RWPE2 (cell line): ENCODE data around the gene TAOK3.

Experiments
- ATAC-seq: fragments of 200-7000 bp; cut with Tn5 transposase; 3 replicates; pipeline ENCODE4 v1.9.1; 2021; ENCODE audit warnings: low read depth
- DNase-seq: peaks from one replicate; pipeline ENCODE4 v3.0.0-alpha.2; 2020; ENCODE audit warnings: low spot score
- H3K27ac ChIP-seq: fragments of 450-650 bp; 2 replicates; pipeline ENCODE4 v1.5.1; 2017; ENCODE audit warnings: mild to moderate bottlenecking; ENCODE audit not compliant: poor library complexity, severe bottlenecking
- H3K27me3 ChIP-seq: fragments of 250-450 bp; sonication (Bioruptor Pico); 2 replicates; pipeline ENCODE4 v1.5.1; 2021; ENCODE audit warnings: mild to moderate bottlenecking, moderate library complexity; ENCODE audit not compliant: insufficient read depth, poor library complexity, severe bottlenecking
- H3K36me3 ChIP-seq: fragments of 250-450 bp; sonication (Bioruptor Pico); 2 replicates; pipeline ENCODE4 v1.5.1; 2020; ENCODE audit warnings: low read depth, mild to moderate bottlenecking, moderate library complexity
- H3K4me1 ChIP-seq: fragments of 250-450 bp; sonication (Bioruptor Pico); 2 replicates; pipeline ENCODE4 v1.5.1; 2021; ENCODE audit warnings: mild to moderate bottlenecking, moderate library complexity; ENCODE audit not compliant: insufficient read depth, poor library complexity, severe bottlenecking
- H3K4me3 ChIP-seq: fragments of 250-450 bp; sonication (Bioruptor Pico); 2 replicates; pipeline ENCODE4 v1.5.1; 2021; ENCODE audit warnings: mild to moderate bottlenecking, moderate library complexity; ENCODE audit not compliant: severe bottlenecking
- H3K9me3 ChIP-seq: fragments of 250-450 bp; sonication (Bioruptor Pico); 2 replicates; pipeline ENCODE4 v1.5.1; 2021; ENCODE audit warnings: mild to moderate bottlenecking, moderate library complexity; ENCODE audit not compliant: severe bottlenecking
- CTCF ChIP-seq: fragments of 450-650 bp; IDR thresholded peaks from one replicate; pipeline ENCODE4 v1.5.1; 2017; ENCODE audit warnings: mild to moderate bottlenecking, moderate library complexity; ENCODE audit not compliant: poor library complexity, severe bottlenecking

The TAOK3 gene

GRCh38 chr12:118297284-118297683, 75.4 kb downstream of the TAOK3 start:
- DNase-seq (no peak), ATAC-seq (no peak)
- Histone ChIP-seq H3K27ac (no peak overlapping the region), H3K9me3 (no peaks in the 10 kb centered on the region), H3K4me1 (peaks cover 9% of the 10 kb centered on the region), H3K27me3 (no peaks in the 10 kb centered on the region), H3K36me3 (peaks cover 14% of the 10 kb centered on the region), H3K4me3 (no peak overlapping the region)
- no peak for TF ChIP-seq CTCF

- TF ChIP-seq CTCF: no peak
- H3K27ac ChIP-seq: no peak overlapping the region
- no peaks in the 10 kb centered on the region for H3K27me3 ChIP-seq
- H3K4me3 ChIP-seq: no peak overlapping the region
- DNase-seq (no peak), ATAC-seq (no peak)
- peaks cover 14% of the 10 kb centered on the region for H3K36me3 ChIP-seq
- H3K4me1 ChIP-seq: no peaks in the 10 kb centered on the region
- H3K9me3 ChIP-seq: no peaks in the 10 kb centered on the region
These were observed 79.9 kb downstream of the TAOK3 start for GRCh38 chr12:118292836-118293235.

- no peak overlapping the region for H3K4me3 ChIP-seq
- ATAC-seq (no peak), DNase-seq (no peak)
These were observed 82.6 kb downstream of the TAOK3 start for GRCh38 chr12:118290130-118290529.

GRCh38 chr12:118288174-118288573, 84.5 kb downstream of the TAOK3 start:
- no peak overlapping the region for H3K4me3 ChIP-seq
- H3K9me3 ChIP-seq: no peaks in the 10 kb centered on the region
- no peaks in the 10 kb centered on the region for H3K27me3 ChIP-seq
- no peaks in the 10 kb centered on the region for H3K4me1 ChIP-seq
- H3K36me3 ChIP-seq: 0 out of 2 replicates have a peak, but pooled peaks cover 7% of the 10 kb centered on the region
- no peak for DNase-seq
- no peak overlapping the region for H3K27ac ChIP-seq
- ATAC-seq: no peak
- TF ChIP-seq CTCF: no peak

More at GRCh38 chr12:118290130-118290529, 82.6 kb downstream of the TAOK3 start:
- Histone ChIP-seq H3K27ac (no peak overlapping the region), H3K4me1 (no peaks in the 10 kb centered on the region), H3K27me3 (no peaks in the 10 kb centered on the region), H3K36me3 (peaks cover 7% of the 10 kb centered on the region; the same call in 1 of the 2 replicates), H3K9me3 (no peaks in the 10 kb centered on the region)
- TF ChIP-seq CTCF: no peak

- TF ChIP-seq CTCF: no peak
- H3K4me3 ChIP-seq: no peak overlapping the region
These were observed 85.0 kb downstream of the TAOK3 start for GRCh38 chr12:118287728-118288127.

More at GRCh38 chr12:118287728-118288127, 85.0 kb downstream of the TAOK3 start:
- no peaks in the 10 kb centered on the region for H3K27me3 ChIP-seq
- H3K4me1 ChIP-seq: no peaks in the 10 kb centered on the region
- H3K9me3 ChIP-seq: no peaks in the 10 kb centered on the region
- H3K27ac ChIP-seq: no peak overlapping the region
- 0 out of 2 replicates have a peak, but pooled peaks cover 10% of the 10 kb centered on the region for H3K36me3 ChIP-seq
- DNase-seq (no peak), ATAC-seq (no peak)
